Prostate gland (tissue), 2 donors: ENCODE measurements around the gene SH3TC1.

Experiments used
- POLR2A ChIP-seq: fragments of 450-650 bp; IDR thresholded peaks from one replicate; pipeline ENCODE4 v1.6.1; 2016; ENCODE audit warnings: antibody characterized with exemption, mild to moderate bottlenecking
- TF ChIP-seq, protein P1 (sequence below), 4 experiments: fragments of 200-600 bp in 2 of 4; fragments of 450-650 bp in 2 of 4; sonication (generic) in 2 of 4; IDR thresholded peaks; 1 replicate in 3 of 4; 2 replicates in 1 of 4; pipeline ENCODE4 v1.5.1; 2016 to 2019; ENCODE audit warnings: antibody characterized with exemption in 4 of 4, mild to moderate bottlenecking in 2 of 4, moderate library complexity in 2 of 4

GRCh38 chr4:8179771-8180170 lies 19.3 kb upstream of the SH3TC1 start:
- TF ChIP-seq, protein P1, sequence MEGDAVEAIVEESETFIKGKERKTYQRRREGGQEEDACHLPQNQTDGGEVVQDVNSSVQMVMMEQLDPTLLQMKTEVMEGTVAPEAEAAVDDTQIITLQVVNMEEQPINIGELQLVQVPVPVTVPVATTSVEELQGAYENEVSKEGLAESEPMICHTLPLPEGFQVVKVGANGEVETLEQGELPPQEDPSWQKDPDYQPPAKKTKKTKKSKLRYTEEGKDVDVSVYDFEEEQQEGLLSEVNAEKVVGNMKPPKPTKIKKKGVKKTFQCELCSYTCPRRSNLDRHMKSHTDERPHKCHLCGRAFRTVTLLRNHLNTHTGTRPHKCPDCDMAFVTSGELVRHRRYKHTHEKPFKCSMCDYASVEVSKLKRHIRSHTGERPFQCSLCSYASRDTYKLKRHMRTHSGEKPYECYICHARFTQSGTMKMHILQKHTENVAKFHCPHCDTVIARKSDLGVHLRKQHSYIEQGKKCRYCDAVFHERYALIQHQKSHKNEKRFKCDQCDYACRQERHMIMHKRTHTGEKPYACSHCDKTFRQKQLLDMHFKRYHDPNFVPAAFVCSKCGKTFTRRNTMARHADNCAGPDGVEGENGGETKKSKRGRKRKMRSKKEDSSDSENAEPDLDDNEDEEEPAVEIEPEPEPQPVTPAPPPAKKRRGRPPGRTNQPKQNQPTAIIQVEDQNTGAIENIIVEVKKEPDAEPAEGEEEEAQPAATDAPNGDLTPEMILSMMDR (IDR thresholded peaks at IDR 0.05) = no peak
- TF ChIP-seq POLR2A = no peak
